Measurements from ENCODE around the gene CDH23.

Gene CDH23

DNA sequence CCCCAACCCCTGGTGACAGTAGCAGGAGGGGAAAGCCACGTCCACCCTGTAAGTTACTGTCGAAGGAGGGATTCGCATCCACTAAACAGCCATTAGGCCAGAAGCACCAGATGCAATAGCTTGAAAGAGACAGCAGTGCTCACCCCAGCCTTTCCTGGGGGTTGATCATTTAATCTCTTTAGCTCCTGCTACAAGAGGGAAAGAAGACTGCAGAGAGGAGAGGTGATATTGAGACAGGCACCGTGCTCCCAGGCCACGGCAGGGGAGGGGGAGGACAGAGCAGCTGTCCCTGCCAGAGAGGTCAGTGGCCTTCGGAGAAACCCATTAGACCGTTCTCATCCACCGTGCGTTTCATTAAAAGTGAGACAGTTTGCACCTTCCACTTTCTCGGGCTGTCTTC lies 148.3 kb downstream of the CDH23 start:
- Histone ChIP-seq H3K36me3 (ENCODE audit: low read depth) (no peaks in the 10 kb centered on the region), H3K9me3 (ENCODE audit: severe bottlenecking) (no peaks in the 10 kb centered on the region), H3K27me3 (ENCODE audit: insufficient read depth, poor library complexity, severe bottlenecking) (no peaks in the 10 kb centered on the region), H3K4me1 (ENCODE audit: insufficient read depth, poor library complexity, severe bottlenecking) (no peaks in the 10 kb centered on the region), H3K4me3 (ENCODE audit: severe bottlenecking) (no peak overlapping the region), H3K27ac (ENCODE audit: poor library complexity, severe bottlenecking) (no peak overlapping the region)
- ATAC-seq (ENCODE audit: low read depth), result no peak
- DNase-seq (ENCODE audit: low spot score), result no peak
- TF ChIP-seq, protein P1, sequence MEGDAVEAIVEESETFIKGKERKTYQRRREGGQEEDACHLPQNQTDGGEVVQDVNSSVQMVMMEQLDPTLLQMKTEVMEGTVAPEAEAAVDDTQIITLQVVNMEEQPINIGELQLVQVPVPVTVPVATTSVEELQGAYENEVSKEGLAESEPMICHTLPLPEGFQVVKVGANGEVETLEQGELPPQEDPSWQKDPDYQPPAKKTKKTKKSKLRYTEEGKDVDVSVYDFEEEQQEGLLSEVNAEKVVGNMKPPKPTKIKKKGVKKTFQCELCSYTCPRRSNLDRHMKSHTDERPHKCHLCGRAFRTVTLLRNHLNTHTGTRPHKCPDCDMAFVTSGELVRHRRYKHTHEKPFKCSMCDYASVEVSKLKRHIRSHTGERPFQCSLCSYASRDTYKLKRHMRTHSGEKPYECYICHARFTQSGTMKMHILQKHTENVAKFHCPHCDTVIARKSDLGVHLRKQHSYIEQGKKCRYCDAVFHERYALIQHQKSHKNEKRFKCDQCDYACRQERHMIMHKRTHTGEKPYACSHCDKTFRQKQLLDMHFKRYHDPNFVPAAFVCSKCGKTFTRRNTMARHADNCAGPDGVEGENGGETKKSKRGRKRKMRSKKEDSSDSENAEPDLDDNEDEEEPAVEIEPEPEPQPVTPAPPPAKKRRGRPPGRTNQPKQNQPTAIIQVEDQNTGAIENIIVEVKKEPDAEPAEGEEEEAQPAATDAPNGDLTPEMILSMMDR (IDR thresholded peaks at IDR 0.05; ENCODE audit: poor library complexity, severe bottlenecking), result no peak

DNA sequence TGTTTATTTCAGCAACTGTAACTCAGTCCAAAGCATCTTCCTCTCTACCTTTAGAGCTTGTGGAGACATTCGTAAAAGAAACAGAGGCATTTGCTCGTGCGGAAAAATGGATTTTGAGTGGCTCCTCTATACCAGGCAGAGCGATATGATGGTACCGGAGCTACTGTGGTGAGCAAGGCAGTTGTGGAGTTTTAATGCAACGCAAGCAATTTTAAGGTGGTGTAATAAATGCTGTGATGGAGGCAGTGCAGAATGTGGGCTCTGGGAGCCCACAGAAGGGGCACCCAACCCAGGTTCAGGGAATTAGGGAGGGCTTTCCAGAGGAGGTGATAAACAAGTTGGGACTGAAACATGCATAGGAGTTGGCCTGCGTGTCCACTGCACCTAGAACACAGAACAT lies 149.5 kb downstream of the CDH23 start:
- no peaks in the 10 kb centered on the region for H3K9me3 ChIP-seq (ENCODE audit: severe bottlenecking)
- H3K4me3 ChIP-seq (ENCODE audit: severe bottlenecking), result no peak overlapping the region
- DNase-seq (ENCODE audit: low spot score) (no peak), ATAC-seq (ENCODE audit: low read depth) (no peak)
- no peaks in the 10 kb centered on the region for H3K27me3 ChIP-seq (ENCODE audit: insufficient read depth, poor library complexity, severe bottlenecking)
- TF ChIP-seq, protein P1 (IDR thresholded peaks at IDR 0.05; ENCODE audit: poor library complexity, severe bottlenecking), result no peak
- no peaks in the 10 kb centered on the region for H3K36me3 ChIP-seq (ENCODE audit: low read depth)
- H3K27ac ChIP-seq (ENCODE audit: poor library complexity, severe bottlenecking), result no peak overlapping the region
- no peaks in the 10 kb centered on the region for H3K4me1 ChIP-seq (ENCODE audit: insufficient read depth, poor library complexity, severe bottlenecking)

DNA sequence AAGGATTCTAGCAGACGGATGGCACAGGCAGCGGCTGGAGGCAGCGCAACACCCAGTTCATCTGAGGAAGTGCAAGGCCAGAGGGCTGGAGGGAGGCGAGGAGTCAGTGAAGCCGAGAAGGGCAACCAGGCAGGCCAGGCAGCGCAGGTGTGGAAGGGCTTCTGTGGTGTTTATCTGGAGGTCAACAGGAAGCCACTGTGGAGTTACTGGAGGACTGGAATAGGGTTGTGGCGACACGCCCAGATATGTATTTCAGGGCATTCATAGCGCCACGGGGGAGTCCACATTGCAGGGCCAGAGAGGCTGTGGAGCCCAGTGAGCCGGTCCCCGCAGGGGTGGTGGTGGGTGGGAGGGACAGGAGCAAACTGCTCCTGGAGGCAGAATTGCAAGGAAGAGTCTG lies 150.6 kb downstream of the CDH23 start:
- Histone ChIP-seq H3K27ac (ENCODE audit: poor library complexity, severe bottlenecking) (no peak overlapping the region), H3K4me3 (ENCODE audit: severe bottlenecking) (no peak overlapping the region), H3K27me3 (ENCODE audit: insufficient read depth, poor library complexity, severe bottlenecking) (no peaks in the 10 kb centered on the region), H3K9me3 (ENCODE audit: severe bottlenecking) (no peaks in the 10 kb centered on the region), H3K36me3 (ENCODE audit: low read depth) (no peaks in the 10 kb centered on the region), H3K4me1 (ENCODE audit: insufficient read depth, poor library complexity, severe bottlenecking) (no peaks in the 10 kb centered on the region)
- DNase-seq (ENCODE audit: low spot score), result no peak
- TF ChIP-seq, protein P1 (IDR thresholded peaks at IDR 0.05; ENCODE audit: poor library complexity, severe bottlenecking), result no peak
- no peak for ATAC-seq (ENCODE audit: low read depth)

DNA sequence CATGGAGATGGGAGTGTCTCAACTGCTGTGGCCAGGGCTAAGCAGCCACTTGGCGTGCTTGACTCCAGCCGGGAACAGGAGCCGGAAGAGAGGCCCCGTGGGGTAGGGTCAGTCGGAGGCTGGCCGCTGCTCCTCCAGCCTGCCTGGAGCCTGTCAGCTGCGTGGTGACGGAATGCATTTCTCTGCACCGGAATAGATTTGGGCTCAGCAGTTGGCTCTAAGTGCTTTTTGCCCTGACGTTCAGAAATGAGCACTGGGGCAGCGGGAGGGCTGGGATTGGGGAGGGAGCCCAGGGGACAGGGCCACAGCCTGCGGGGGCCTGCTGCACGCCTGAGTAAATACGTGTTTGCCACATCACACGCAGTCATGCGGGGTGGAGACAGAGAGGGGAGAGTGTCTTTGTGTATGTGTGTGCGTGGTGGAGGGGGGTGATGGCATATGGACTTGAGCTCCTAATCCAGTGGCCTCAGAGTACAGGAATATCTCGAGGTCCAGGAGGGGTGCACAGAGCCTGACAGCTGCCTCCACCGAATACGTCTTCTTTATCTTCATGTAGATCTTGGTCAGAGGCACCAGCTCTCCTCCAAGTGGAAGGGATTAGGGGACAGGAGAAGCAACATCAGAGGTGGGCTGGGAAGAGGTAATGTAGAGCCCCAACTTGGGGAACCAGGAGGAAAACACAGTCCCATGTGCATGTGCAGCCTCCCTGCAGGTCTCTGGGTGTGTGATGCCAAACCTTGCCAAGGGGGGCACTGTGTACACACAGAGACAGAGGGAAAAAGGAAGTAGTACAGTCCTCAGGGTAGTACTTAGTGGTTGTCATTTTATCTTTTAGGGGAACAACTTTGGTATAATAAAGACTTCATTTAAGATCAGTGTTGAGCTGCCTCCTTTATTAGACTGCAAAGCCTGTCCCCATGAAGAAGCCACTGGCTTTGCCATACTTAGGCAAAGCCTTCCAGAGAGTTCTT lies 151.4 kb downstream of the CDH23 start:
- TF ChIP-seq, protein P1 (IDR thresholded peaks at IDR 0.05; ENCODE audit: poor library complexity, severe bottlenecking), result no peak
- H3K36me3 ChIP-seq (ENCODE audit: low read depth), result no peaks in the 10 kb centered on the region
- H3K27me3 ChIP-seq (ENCODE audit: insufficient read depth, poor library complexity, severe bottlenecking), result no peaks in the 10 kb centered on the region
- no peak for ATAC-seq (ENCODE audit: low read depth)
- H3K4me3 ChIP-seq (ENCODE audit: severe bottlenecking), result no peak overlapping the region
- DNase-seq (ENCODE audit: low spot score), result no peak
- no peak overlapping the region for H3K27ac ChIP-seq (ENCODE audit: poor library complexity, severe bottlenecking)
- no peaks in the 10 kb centered on the region for H3K9me3 ChIP-seq (ENCODE audit: severe bottlenecking)
- no peaks in the 10 kb centered on the region for H3K4me1 ChIP-seq (ENCODE audit: insufficient read depth, poor library complexity, severe bottlenecking)
